Endodermal cell (in vitro differentiated cells): ENCODE results near the gene NAPB. TPM values are rescaled to one million over a fixed set of nuclear protein-coding genes. Genes with fewer than 3 reads are reported as not detected.

Experiments used
- DNase-seq: peaks from one replicate; pipeline ENCODE4 v3.0.0-alpha.2; 2017
- H3K27ac ChIP-seq: 2 replicates; pipeline ENCODE4 v1.5.1; 2013; ENCODE audit warnings: mild to moderate bottlenecking, low read depth, low read length, moderate library complexity
- H3K27me3 ChIP-seq: 2 replicates; pipeline ENCODE4 v1.6.1; 2013; ENCODE audit warnings: mild to moderate bottlenecking, low read length, moderate library complexity; ENCODE audit not compliant: insufficient read depth, control insufficient read depth, poor library complexity, severe bottlenecking
- H3K36me3 ChIP-seq: 2 replicates; pipeline ENCODE4 v1.7.0; 2013; ENCODE audit warnings: mild to moderate bottlenecking, low read length, moderate library complexity; ENCODE audit not compliant: control insufficient read depth, insufficient read depth
- H3K4me1 ChIP-seq: one replicate; pipeline ENCODE4 v1.7.0; 2013; ENCODE audit warnings: low read length; ENCODE audit not compliant: control insufficient read depth, insufficient read depth
- H3K4me3 ChIP-seq: 2 replicates; pipeline ENCODE4 v1.5.1; 2013; ENCODE audit warnings: mild to moderate bottlenecking, low read length, moderate library complexity
- H3K9ac ChIP-seq: 2 replicates; pipeline ENCODE4 v1.6.1; 2013; ENCODE audit warnings: mild to moderate bottlenecking, low read length, moderate library complexity; ENCODE audit not compliant: poor library complexity, severe bottlenecking; ENCODE audit errors: extremely low read depth
- H3K9me3 ChIP-seq: 2 replicates; pipeline ENCODE4 v1.6.1; 2013; ENCODE audit warnings: mild to moderate bottlenecking, low read length, moderate library complexity; ENCODE audit not compliant: control insufficient read depth
- H3K27ac Mint-ChIP-seq: 2 replicates; pipeline ENCODE4 v1.8.0; 2020; ENCODE audit warnings: mixed read lengths
- H3K27me3 Mint-ChIP-seq: 2 replicates; pipeline ENCODE4 v1.8.0; 2021; ENCODE audit warnings: mild to moderate bottlenecking, mixed read lengths; ENCODE audit not compliant: insufficient read depth
- H3K36me3 Mint-ChIP-seq: 2 replicates; pipeline ENCODE4 v1.8.0; 2020; ENCODE audit warnings: low read depth, mixed read lengths
- H3K4me1 Mint-ChIP-seq: 2 replicates; pipeline ENCODE4 v1.8.0; 2020; ENCODE audit warnings: mixed read lengths
- H3K4me3 Mint-ChIP-seq: 2 replicates; pipeline ENCODE4 v1.8.0; 2020; ENCODE audit warnings: mild to moderate bottlenecking, moderate library complexity, mixed read lengths
- H3K9me3 Mint-ChIP-seq: 2 replicates; pipeline ENCODE4 v1.8.0; 2020; ENCODE audit warnings: mild to moderate bottlenecking, mixed read lengths
- WGBS, 2 experiments: methylation state at CpG; one replicate each; pipeline versions ENCODE4 v1.1.5 to v1.1.7; 2013; ENCODE audit warnings: missing lambda C conversion rate in 2 of 2, mixed read lengths in 1 of 2; ENCODE audit not compliant: insufficient coverage in 1 of 2, insufficient read length in 1 of 2; 5-methylcytosine and 5-hydroxymethylcytosine counted together
- total RNA-seq, 2 donors: library from RNA; stranded (reverse); fragmentation: NEBNext Ultra II Directional in 1 of 2; extraction: Animal tissue kit (Norgen Biotek cat#: 25700) in 1 of 2; gene quantifications; 2 replicates in 1 of 2; 3 replicates in 1 of 2; pipeline ENCODE4 v1.2.1, GENCODE V29; 2021
- TF ChIP-seq, protein P1 (sequence below): fragments of 200-600 bp; sonication (generic); conservative IDR thresholded peaks from 2 replicates; pipeline ENCODE4 v1.5.0; 2021; ENCODE audit warnings: antibody characterized with exemption, mild to moderate bottlenecking

The NAPB gene
- total RNA-seq, 2 donors from 2014 or later: 15.7 to 16.5 TPM

DNA sequence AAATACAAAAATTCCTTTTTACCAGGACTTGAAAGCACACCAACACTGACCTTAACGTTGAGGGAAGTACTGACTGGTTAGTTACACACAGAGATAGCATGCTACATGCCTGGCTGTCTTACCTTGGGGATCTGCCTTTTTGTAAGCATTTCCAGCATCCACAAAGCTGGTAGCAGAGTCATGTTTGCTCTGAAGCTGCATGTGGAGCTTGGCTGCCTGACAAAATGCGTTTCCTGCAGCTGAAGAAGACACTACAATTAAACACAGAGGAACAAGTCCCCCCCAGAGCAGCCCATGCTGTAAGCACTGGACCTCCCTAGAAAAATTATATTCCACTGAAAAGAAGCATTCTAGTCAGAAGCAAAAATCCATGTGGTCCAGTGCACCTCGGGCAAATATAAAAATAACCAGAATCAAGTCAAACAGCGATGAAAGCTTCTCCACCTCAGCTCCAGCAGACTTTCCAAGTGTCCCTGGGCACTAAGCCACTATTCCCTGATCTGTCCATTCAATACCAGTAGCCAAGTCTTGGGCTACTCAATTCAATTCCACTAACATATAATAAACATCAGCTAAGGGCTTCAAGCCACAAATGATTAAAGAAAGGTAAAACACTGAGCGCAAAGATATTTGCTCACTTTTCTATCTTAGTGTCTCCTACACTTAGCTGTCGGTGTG is 24.2 kb downstream of the NAPB start:
- Mint-ChIP-seq H3K9me3 (no peaks in the 10 kb centered on the region), H3K36me3 (peaks cover 47% of the 10 kb centered on the region), H3K4me1 (peaks cover 2% of the 10 kb centered on the region), H3K27me3 (no peaks in the 10 kb centered on the region), H3K27ac (no peak overlapping the region), H3K4me3 (no peak overlapping the region)
- H3K4me1 ChIP-seq: no peaks in the 10 kb centered on the region
- no peak overlapping the region for H3K9ac ChIP-seq
- no peak overlapping the region for H3K4me3 ChIP-seq
- H3K36me3 ChIP-seq: peaks cover 59% of the 10 kb centered on the region
- H3K27me3 ChIP-seq: no peaks in the 10 kb centered on the region
- DNase-seq: no peak
- TF ChIP-seq, protein P1, sequence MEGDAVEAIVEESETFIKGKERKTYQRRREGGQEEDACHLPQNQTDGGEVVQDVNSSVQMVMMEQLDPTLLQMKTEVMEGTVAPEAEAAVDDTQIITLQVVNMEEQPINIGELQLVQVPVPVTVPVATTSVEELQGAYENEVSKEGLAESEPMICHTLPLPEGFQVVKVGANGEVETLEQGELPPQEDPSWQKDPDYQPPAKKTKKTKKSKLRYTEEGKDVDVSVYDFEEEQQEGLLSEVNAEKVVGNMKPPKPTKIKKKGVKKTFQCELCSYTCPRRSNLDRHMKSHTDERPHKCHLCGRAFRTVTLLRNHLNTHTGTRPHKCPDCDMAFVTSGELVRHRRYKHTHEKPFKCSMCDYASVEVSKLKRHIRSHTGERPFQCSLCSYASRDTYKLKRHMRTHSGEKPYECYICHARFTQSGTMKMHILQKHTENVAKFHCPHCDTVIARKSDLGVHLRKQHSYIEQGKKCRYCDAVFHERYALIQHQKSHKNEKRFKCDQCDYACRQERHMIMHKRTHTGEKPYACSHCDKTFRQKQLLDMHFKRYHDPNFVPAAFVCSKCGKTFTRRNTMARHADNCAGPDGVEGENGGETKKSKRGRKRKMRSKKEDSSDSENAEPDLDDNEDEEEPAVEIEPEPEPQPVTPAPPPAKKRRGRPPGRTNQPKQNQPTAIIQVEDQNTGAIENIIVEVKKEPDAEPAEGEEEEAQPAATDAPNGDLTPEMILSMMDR: no peak
- no peak overlapping the region for H3K27ac ChIP-seq
- no peaks in the 10 kb centered on the region for H3K9me3 ChIP-seq
- 90% methylated on average over 4 to 6 of the region's 6 CpGs for WGBS, 2 experiments

DNA sequence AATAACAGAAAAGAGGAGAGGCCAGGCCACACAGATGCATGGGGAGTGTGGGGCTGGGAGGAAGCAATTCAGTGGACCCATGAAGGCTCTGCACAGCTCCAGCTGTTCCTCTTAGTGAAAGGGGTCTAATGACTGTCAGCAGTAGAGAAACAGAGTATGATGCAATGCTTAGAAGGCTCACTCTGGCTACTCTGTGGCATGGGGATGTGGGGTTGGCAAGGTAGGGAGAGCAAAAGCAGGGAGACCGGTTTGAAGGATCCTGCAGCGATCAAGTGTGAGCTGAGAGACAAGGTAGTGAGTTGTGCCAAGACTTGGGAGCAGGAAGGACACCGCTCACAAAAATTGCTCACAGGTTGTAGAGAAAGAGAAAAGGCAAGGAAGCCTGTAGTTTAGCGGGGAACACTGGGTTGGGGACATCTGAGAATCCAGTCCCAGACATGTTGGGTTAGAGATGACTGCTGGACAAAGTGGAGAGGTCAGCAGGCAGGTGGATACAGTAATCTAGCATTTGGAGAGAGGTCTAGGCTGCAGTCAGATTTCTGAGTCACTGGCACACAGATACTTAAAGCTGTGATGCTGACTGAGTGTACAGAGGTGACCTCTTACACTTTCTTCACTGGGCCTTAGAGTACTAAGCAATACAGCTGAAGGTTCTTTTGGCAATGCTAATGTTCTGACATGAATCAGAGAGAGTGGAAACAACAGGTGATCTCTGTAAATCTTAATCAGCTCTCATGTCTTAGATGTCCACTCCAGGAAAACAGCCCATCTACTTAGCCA is 27.1 kb downstream of the NAPB start:
- Mint-ChIP-seq H3K4me1 (peaks cover 7% of the 10 kb centered on the region), H3K27me3 (no peaks in the 10 kb centered on the region), H3K36me3 (peaks cover 51% of the 10 kb centered on the region), H3K27ac (peak overlapping the region; percentile 67), H3K9me3 (no peaks in the 10 kb centered on the region), H3K4me3 (no peak overlapping the region)
- Histone ChIP-seq H3K4me3 (no peak overlapping the region), H3K9ac (no peak overlapping the region), H3K36me3 (peaks cover 55% of the 10 kb centered on the region), H3K9me3 (no peaks in the 10 kb centered on the region), H3K27ac (no peak overlapping the region), H3K4me1 (no peaks in the 10 kb centered on the region), H3K27me3 (no peaks in the 10 kb centered on the region)
- WGBS, 2 experiments: 94 to 97% methylated on average over 4 of the region's 4 CpGs
- no peak for DNase-seq
- TF ChIP-seq, protein P1: no peak

DNA sequence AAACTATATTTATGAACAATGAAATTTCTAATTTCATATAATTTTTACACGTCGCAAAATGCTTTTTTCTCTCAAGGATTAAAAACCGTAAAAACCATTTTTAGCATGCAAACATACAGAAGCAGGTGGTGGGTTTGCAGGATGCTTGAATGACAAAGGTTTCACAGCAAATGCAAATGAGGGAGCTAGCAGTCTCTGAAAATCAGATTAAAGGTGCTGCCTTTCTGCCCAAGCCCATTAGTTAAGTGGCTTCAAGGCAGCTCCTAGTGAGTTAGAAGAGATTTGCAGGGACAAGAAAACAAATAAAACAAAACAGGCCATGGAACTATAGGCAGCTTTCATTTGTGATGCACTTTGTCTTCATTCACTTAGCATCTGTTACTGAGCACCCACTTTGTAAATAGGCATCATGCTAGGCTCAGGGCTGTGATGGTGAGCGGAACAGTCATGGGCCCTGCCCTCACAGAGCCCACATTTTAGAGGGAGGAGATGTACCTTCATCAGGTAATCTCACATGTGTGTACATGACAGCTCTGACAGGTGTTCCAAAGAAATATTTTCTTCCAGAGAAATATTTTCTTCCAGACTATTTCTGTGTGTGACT is 29.5 kb downstream of the NAPB start:
- Histone ChIP-seq H3K9me3 (peaks cover 11% of the 10 kb centered on the region), H3K9ac (no peak overlapping the region), H3K27ac (no peak overlapping the region), H3K4me1 (no peaks in the 10 kb centered on the region), H3K36me3 (peaks cover 67% of the 10 kb centered on the region), H3K27me3 (no peaks in the 10 kb centered on the region), H3K4me3 (no peak overlapping the region)
- 75 to 78% methylated on average over 4 of the region's 4 CpGs for WGBS, 2 experiments
- Mint-ChIP-seq H3K36me3 (peaks cover 67% of the 10 kb centered on the region), H3K27me3 (no peaks in the 10 kb centered on the region), H3K4me3 (no peak overlapping the region), H3K4me1 (peaks cover 7% of the 10 kb centered on the region), H3K9me3 (no peaks in the 10 kb centered on the region), H3K27ac (no peak overlapping the region)
- TF ChIP-seq, protein P1: no peak
- no peak for DNase-seq
